Measurements from ENCODE around the gene CCBE1.

The CCBE1 gene

DNA sequence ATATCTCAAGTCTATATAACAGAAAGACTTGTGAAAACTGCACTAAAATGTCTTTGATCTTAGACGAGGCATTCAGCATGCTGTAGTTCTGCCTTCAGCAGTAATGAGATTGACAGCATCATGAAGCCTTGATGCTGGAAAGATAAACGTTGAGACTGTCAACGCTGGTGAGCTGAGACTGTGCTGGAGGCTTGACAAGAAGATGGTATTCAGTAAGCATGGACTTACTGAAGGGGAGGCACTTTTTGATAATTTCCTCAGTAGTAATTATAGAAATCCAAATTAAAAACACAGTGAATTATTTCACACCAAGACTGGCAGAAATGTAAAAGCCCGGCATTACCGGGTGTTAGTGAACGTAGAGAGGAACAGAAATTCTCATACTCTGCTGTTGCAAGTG, 162.2 kb downstream of the CCBE1 start:
- DNase-seq (ENCODE audit: low read depth, low spot score): no peak
- no peak for TF ChIP-seq CTCF (IDR thresholded peaks at IDR 0.05; ENCODE audit: insufficient read depth, low read length, missing control alignments)
- ChIA-PET CTCF (interaction anchor here (0.6 to 2.2 kb wide), 3 partner anchors 77 to 302 kb away, joined by 3 to 7 read pairs (median 3); partner anchors contain the start of gene CCBE1), POLR2A (no interaction called here)
- no peak overlapping the region for H3K4me3 ChIP-seq (ENCODE audit: low read depth, low read length)

DNA sequence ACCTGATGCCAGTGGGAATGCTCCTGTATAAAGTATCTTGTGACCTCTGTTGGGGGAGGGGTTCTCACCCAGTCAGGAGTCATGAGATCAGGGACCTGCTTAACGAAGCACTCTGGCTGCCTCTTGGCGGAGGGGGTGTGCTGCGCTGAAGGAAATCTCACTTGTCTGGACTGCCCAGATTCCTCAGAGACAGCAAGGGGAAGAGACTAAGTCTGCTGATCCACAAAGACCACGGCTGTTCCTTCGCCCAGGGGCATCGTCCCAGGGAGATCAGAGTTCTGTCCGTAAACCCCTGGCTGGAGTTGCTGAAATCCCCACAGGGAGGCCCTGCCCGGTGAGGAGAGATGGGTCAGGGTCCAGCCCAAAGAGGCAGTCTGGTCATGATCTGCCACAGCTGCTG, 168.4 kb downstream of the CCBE1 start:
- ChIA-PET CTCF (interaction anchor here (0.6 to 1.2 kb wide), 2 partner anchors 295 to 867 kb away, joined by 3 read pairs; no protein-coding TSS in a partner anchor), POLR2A (no interaction called here)
- DNase-seq (ENCODE audit: low read depth, low spot score): no peak
- no peak for TF ChIP-seq CTCF (IDR thresholded peaks at IDR 0.05; ENCODE audit: insufficient read depth, low read length, missing control alignments)
- H3K4me3 ChIP-seq (ENCODE audit: low read depth, low read length): no peak overlapping the region

DNA sequence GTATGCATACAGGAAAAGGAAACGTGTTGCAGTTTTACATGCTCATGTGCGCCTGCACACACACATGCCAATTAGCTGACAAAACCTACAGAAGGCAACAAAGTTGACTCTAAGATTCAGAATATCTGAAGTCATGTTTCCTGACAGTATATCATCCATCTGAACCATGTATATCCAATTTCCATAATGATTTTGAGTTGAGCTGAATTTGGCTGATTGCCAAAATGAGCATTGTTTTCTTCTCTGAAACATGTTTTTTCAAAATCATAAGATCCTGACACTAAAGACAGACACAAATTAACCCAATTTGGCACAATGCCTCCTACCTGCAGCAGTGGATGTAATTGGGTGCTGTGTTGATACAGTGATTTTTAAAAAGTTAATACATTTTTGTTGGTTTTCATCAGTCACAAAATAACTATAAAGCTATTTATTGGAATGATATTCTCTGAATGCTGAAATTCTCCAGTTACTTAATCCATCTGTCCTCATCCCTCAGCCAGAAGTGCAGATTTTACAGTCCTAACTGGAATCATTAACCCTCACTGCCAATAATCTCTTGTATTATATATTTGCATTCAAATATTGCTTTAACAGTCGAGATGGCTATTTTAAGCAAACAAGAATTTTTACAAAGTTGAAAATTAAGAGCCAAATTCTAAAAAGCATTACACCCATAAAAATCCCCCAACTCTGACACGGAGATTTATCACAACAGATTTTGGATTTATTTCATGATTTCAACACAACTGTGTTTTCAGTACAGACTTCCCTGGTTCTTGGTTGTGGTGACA, 176.5 kb downstream of the CCBE1 start:
- POLR2A ChIA-PET: no interaction called here
- no peak overlapping the region for H3K4me3 ChIP-seq (ENCODE audit: low read depth, low read length)
- DNase-seq (ENCODE audit: low read depth, low spot score): no peak
- no peak for TF ChIP-seq CTCF (IDR thresholded peaks at IDR 0.05; ENCODE audit: insufficient read depth, low read length, missing control alignments)
- CTCF ChIA-PET: no interaction called here

GRCh38 chr18:59518705-59519104, 178.5 kb downstream of the CCBE1 start:
- no peak overlapping the region for H3K4me3 ChIP-seq (ENCODE audit: low read depth, low read length)
- no peak for TF ChIP-seq CTCF (IDR thresholded peaks at IDR 0.05; ENCODE audit: insufficient read depth, low read length, missing control alignments)
- ChIA-PET CTCF (no interaction called here), POLR2A (no interaction called here)
- no peak for DNase-seq (ENCODE audit: low read depth, low spot score)

GRCh38 chr18:59517446-59518165, 179.6 kb downstream of the CCBE1 start:
- no peak for DNase-seq (ENCODE audit: low read depth, low spot score)
- ChIA-PET CTCF (interaction anchor here (0.9 to 1.2 kb wide), 3 partner anchors 13 to 114 kb away, joined by 3 to 4 read pairs (median 4); no protein-coding TSS in a partner anchor), POLR2A (no interaction called here)

More at GRCh38 chr18:59517446-59518165, 179.6 kb downstream of the CCBE1 start:
- no peak for TF ChIP-seq CTCF (IDR thresholded peaks at IDR 0.05; ENCODE audit: insufficient read depth, low read length, missing control alignments)
- H3K4me3 ChIP-seq (ENCODE audit: low read depth, low read length): no peak overlapping the region

Data from AG04449 (cell line).